Measurements from ENCODE around the gene AFF2.
A peak's percentile ranks its signal among the peaks of the same experiment; 100 is the strongest.

The AFF2 gene

DNA sequence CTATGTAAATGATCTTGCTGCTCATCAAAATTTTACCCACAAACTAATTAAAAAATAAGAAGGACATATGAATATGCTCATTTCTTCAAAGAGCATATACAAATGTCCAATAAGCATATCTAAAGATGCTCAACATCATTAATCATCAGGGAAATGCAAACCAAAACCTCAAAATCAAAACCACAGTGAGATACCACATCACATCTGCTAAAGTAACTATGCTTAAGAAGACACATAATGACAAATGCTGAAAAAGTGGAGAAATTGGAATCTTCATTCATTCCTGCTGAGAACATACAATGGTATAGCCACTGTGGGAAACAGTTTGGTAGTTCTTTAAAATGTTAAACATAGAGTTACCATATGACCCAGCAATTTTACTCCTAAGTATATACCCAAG is 81.9 kb downstream of the AFF2 start:
- DNase-seq: no peak

DNA sequence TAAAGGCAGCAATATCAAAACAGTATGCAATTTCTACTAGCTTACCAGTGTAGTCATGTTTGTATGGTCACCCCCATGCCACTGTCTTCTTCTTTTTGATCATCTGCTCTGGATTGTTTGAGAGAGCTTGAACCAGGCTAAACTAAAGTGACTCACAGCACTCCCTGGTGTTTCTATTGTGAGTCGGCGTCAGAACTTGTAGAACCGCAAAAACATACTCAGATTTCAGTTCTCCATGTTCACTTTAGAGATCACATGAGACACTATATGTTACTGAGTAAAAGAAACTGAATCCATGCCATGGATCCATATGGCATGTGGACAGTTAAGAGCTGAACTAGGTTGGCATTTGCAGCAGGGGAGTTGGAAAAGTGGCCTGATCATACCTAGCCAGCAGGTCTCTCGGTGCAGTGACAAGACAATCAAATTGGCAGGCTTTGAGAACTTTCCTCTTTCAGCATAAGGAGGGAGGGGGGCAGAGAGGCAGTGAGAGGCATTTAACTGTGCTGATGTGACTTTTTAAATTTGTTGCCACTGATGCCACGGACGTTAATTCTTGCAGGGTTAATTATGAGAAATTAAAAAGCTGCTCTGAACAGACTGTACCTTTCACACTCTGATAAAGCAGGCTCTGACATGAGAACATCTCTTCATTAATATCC is 88.4 kb downstream of the AFF2 start:
- no peak for DNase-seq

DNA sequence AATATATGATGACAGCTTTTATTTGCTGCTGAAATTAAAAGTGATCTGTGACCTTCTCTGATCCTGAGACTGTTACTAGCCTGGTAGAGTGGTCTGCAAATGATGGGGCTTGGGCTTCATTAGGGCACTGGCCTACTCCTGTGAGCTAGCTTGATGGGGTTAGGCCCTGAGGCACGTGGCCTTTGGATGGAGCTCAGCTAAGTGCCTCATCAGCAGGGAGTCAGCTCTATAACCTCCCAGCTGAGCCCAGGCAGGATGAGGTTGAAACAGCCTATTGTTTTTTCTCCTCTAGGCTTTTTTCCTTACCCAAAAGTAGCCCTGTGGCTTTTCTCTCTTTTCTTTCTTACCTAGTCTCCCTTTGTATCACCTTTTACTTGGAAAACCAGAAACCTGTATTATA is 92.2 kb downstream of the AFF2 start:
- no peak for DNase-seq

DNA sequence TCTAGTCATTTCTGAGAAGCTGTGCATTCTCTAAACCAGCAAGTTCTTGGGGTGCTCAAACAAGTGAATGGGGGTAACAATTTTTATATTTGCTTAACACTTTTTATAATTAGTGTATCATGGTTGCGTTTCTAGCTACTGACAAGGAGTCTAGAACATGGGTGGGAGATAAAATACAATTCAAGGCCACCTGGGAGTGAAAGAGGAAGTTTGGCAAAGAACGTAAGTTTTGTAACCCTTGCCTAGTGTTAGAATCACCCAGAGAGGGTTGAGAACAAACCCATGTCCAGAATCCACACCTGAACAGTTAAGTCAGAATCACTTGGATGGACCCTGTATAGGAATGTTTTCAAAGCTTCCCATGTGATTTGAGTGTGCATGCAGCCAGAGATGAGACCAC is 92.7 kb downstream of the AFF2 start:
- DNase-seq: no peak

DNA sequence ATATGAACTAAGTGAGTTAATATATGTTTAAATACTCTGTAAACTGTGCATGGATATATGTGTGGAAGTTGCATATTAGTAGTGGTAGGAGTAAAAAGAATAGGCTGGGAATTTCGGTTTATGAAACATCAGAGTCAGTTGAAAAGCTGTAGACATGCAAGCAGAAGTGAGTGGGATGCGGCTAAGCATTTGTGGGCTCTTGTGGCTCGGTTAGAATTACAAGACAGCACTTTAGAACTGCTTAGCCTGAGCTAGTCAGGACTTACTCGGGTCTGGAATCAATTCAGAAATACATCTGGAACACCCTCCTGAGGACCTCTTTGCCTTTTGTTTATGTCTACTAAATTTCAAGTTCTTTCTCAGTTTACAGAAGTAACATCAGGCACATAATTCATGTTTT is 93.6 kb downstream of the AFF2 start:
- DNase-seq: no peak

DNA sequence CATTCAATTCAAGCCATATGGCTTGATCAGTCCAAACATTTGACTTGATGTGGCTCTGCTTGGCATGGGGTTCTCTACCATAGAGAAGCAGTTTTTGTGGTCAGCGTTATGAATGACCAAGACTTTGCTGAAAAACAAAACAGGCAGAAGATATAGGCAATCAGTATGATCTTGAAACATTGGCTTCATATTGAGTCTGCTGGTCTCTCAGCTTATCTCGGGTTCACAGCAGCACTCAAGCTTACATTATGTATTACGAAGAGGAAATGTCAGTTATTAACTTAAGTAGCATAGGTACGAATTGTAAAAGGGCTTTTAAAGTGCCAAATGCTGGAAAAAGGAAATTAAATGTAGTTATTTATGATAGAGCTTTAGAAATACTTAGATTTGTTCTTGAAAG is 99.0 kb downstream of the AFF2 start:
- DNase-seq: no peak

DNA sequence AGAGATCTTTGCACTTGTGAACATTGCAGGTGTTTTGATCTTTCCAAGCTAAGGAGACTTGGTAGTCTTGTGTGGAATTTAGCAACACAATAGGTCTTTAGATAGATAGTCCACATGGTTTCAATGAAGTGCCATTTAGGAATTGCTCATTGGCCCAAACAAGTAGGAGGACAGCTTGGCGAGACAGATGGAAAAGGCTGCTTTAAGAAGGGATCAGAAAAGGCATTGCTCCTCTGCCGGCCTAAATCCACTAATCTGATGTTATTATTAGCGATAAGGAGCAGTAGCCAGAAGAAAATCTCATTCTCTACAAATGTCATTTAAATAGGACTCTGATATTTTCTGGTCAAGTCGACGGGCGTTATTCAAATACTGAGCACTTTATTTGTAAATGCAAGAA is 99.7 kb downstream of the AFF2 start:
- no peak for DNase-seq

DNA sequence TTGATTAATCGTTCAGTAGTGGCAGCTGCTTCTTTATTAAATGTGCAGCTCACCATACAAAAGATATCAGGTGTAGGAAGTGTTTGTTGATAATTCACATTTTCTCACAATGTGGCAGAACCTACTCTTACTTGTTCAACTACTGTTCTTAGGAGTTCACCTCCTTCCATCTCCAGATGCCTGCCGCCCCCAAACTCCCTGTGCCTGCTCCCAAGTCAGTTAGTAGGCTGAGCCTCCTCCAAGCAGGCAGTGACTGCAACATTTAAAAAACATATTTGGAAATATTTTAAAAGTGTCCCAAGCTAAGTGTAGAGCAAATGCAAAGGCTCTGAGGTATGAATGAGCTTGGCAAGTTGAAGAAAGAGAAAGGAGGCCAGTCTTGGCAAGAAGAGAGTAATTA is 100.2 kb downstream of the AFF2 start:
- no peak for DNase-seq

DNA sequence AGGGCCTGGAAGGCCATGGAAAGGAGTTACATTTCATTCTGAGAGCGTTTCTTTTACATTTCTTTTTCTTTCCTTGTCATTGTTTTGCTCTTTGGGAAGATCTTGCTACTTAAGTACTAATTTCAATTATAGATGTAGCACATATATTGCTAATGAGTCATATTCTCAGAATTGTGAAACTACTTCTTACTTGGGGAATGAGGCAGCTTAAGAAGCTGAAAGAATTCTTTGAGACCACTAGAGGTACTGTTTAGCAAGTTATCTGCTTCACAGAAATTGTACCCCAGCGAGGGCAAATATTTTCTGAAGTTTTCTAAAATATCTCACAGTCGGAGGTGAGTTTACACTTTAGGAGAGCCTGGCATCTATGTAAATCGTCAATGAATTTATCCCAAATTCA is 100.6 kb downstream of the AFF2 start:
- no peak for DNase-seq

DNA sequence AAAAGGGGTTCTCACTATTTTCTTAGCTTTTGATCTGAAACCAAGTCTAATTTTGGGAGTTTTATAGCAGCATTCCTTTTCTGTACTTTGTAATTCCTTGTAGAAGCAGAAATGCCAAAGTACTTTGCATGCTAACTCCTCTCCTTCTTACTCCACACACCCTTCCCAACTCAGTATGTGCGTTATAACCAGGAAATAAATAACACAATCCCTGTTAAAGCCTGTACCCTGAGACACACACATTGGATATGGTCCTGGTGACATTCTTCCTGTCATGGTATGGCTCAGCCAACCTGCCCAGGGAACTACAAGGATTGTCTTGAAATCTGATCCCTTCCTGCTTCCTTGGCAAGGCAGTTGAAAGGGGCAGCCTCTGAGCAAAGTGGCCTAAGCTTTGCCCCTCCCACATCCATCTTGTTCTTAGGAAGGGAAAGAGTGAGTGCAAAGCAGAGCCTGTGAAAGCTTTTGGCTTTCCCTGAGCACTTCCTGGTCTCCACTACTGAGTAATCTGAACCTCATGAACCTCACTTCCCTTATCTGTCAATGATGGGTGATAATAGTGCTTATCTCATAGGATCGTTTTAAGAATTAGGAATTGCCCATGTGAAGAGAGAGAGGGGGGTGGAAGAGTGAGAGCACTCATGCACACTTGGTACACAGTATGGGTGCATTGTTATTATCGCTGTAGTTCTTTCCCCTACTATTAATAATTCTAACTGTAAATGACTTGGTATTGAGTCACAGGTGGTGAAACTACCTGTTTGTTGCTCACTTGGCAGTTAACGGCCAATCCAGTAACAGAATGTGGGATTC is 109.3 kb downstream of the AFF2 start:
- no peak for DNase-seq

DNA sequence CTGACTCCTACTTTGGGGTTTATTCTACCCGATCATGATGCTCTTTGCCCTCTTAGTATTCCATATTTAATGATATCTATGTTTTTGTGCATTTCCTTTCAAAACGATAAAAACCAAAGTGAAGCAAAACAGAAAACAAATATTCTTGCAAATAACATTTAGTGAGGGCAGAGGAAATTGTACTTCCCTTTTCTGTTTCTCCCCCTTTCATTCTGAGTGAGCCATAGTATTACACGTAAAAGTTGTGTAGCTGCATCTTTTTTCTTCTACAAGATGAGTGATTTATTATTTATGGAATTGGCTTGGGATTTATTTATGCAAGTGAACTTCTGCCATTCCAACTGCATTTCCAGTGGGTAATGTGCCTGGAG is 109.9 kb downstream of the AFF2 start:
- no peak for DNase-seq

DNA sequence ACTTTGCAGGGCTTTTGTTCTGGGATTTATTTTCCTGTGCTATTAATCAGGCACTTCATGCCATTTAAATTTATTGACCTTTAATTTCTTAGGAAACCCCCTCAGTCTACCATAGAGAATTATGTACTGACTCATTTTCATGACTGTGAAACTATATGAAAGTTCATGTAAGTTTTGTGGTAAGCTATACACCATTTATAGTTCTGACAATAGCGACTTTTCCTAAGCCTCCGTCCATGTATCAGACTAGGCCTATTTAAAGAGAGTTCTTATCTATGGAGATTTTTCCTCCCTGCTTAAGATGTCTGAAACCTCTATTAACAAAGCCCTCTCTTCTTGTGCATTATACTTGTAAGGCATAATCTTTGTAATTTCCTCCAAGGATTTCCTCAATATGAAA is 111.6 kb downstream of the AFF2 start:
- DNase-seq: no peak

DNA sequence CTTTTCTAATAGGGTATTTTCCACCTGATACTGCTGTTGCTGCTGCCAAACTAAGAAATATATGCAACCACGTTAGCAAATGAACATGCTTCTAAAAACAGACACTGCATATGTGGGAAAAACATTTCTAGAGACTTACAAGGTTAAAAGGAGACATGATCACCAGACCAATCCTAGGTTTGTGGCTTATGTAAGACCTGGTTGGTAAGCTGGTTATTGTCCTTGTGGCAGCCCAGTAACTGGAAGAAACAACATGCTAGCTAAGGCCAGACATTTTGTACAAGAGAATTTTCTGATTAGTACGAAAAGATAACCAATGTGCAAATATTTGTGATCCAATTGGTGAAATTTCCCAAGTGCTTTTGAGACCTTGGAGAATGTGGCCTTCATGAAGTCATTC is 112.0 kb downstream of the AFF2 start:
- DNase-seq: no peak

DNA sequence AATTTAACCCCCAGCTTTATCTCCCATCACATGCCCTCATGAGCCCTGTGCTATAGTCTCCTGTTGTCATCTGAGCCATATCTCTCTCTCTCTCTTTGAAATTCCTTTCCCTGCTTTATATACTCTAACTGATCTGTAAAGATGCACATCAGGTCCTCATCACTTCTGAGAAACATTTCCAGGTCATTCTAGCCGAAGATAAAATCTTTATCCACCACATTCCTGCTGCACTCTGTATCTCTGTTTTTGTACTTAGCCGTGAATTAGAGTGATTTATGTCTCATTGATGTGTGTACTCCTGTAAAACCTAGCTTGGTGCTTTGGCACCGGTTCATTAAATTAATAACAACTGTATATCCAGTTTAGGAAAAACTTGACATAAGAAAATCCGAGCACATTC is 113.2 kb downstream of the AFF2 start:
- no peak for DNase-seq

DNA sequence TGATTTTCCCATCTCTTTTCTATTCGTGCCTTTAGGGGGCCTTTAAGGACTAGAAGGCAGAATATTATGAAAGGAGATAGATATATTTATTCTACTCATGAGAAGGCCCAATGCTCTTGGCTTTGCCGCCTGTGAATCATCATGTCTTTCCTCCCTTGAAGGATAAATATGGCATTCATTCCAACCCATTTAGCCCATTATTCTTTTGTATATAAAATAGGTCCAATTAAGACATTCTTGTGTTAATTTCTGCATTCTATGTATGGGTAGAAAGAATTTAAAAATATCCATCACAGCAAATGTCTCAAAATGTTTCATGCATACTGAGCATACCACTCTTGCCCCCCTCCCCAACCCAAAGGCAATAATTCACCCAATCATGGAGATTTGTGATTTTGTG is 115.1 kb downstream of the AFF2 start:
- DNase-seq: no peak

DNA sequence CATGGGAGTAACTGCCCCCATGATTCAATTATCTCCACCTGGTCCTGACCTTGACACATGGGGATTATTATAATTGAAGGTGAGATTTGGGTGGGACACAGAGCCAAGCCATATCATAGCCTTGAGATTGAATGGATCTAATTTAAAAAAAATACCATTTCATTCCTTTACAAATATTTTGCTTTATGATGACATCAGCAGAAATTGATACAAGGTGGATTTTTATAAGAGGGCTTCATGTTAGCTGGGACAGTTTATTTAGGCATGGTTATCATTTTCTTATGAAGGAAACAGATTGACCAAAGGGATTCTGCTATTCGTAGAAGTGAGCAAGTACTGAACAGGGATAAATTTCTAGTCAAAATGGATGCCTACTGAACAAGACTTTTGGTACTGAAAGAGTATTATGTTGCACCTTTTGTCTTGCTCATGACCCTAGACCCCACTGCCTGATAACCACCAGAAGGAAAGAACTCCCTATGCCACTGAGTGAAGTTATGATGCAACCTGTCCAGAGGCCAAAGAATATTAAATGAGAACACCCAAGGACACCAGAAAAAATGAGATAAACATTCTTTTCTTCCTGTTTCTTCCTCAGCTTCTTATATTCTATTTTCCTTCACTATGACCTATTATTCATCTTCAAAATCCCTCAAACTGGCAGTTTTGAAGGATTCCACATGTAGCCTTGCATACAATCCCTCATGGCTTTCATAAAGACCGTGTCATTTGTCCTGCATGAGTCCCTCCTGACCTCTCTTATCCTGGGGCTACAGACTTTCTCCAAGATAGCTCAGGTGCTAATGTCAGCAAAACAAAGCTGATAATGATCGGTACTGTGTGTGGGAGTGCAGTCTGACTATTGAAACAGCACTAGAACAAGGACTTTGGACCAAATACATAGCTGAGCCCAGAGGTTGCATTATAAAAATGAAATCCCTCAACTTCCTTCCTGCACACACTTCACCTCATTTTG is 118.3 kb downstream of the AFF2 start:
- DNase-seq: no peak

DNA sequence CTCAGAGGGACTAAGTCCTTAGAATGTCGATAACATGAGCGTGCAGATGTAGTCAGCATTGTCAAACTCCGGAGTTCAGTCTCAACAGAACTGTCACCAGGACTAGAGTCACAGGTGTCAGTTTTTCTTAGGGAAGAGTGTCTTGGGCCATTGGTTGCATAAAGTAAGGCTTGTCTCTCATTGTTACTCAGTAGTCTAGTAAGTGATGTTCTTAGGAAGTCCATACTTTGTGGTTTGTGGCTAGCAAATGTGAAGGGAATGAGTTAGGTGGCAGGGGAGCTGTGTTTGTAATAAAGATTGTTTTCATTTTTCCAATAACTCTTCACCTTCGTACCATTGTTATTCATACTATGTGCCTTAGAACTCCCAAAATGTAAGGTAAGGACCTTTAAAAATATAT is 119.6 kb downstream of the AFF2 start:
- no peak for DNase-seq

DNA sequence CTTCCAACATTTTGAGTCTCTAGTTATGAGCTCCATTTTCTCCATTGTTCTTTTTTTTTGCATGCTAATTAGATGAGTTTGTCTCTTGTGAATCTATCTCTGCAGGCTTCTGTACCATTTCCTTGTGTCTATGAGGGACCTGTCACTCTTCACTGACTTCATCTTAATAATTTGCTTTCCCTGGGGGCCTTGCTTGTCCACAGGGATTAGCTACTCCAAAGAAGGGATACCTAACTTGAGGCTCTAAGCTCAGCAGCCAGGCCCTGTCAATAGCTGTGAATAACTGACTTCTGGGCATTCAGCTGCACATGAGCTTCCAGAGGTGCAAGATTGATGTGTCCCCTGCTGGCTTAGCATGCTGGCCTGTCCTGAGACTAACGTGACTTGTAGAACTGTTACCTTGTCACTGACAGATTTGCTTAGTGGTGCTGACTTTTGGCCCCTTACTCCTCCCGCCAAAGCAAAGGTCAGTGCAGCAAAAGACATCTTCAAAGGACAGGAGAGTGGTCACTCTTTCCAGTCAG is 124.6 kb downstream of the AFF2 start:
- DNase-seq: no peak

DNA sequence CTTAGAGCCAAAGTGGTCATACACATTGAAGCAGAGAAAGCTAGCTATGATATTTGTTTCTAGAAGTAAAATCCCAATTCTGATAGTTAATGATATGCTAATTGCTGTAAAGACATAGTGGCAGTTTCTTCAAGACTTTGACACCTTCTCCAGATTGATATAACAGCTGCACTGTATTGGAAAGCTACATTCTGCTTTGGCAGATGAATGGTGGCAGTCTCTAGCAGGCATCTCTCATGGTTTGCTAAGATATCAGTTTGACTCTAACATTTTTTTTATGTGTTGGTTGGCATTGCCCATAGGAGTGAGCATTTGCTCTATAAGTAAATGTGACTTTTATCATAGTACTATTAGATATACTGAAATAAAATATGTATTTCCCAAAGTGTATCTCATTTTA is 128.2 kb downstream of the AFF2 start:
- no peak for DNase-seq

DNA sequence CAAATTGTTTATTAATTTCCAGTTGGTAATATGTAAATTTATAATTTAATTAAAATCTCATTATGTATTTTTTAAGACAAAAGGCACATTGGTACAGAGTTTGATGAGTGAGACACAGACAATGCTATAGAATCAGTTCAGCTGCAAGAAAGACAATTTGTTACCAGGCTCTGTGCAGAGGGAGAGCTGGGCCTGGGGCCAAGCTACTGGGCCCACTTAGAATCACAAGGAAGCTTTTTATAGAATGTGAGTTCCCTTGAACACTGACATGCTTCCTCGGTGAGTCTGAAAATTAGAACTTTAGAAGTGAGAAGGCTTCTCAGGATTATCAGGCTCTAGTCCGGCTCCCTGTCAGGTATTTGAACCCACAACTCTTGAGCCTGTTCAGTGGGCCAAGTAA is 129.0 kb downstream of the AFF2 start:
- peak in 42 of 58 donors; percentile 0 to 45 (median 3) for DNase-seq

DNA sequence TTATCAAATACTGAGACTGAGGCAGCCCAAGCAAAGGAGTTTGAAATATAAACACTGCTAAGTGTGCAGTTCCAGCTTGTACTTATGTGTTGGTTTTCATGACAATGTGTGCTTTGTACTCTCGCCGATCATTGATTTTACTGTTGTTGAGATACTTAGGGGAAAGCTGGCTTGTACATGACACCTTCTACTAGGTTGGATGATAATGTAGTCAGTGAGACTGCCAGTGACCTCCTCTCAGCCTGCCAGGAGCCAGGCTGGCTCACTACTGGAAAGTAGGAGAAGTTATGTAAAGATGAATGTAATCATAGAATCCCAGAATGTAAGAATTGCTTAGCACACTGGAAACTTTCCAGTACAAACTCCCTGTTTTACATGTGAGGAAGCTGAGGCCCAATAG is 132.0 kb downstream of the AFF2 start:
- DNase-seq: no peak

All from anterior cingulate cortex (tissue), 58 donors.